Epithelial cell of proximal tubule (primary cell): Measurements from ENCODE around the gene TESMIN. TPM values are rescaled to one million over a fixed set of nuclear protein-coding genes. Genes with fewer than 3 reads are reported as not detected.
A peak's percentile ranks its signal among the peaks of the same experiment; 100 is the strongest.

ENCODE experiments used
- DNase-seq: peaks from one replicate; pipeline ENCODE4 v3.0.0-alpha.2; 2011; ENCODE audit warnings: low read depth
- H3K4me3 ChIP-seq: 2 replicates; pipeline ENCODE4 v1.5.1; 2011; ENCODE audit warnings: low read depth, mild to moderate bottlenecking, low read length
- total RNA-seq: library from RNA; depleted of rRNA; stranded (reverse); fragments of >200 nt; gene quantifications from 2 replicates; pipeline ENCODE4 v1.2.3, GENCODE V29; 2015
- TF ChIP-seq, protein P1 (sequence below): conservative IDR thresholded peaks from 2 replicates; pipeline ENCODE4 v1.5.1; 2012; ENCODE audit warnings: low read depth, mild to moderate bottlenecking, low read length

The TESMIN gene
- total RNA-seq, 1 donor from 2014 or later = 8.2 TPM

DNA sequence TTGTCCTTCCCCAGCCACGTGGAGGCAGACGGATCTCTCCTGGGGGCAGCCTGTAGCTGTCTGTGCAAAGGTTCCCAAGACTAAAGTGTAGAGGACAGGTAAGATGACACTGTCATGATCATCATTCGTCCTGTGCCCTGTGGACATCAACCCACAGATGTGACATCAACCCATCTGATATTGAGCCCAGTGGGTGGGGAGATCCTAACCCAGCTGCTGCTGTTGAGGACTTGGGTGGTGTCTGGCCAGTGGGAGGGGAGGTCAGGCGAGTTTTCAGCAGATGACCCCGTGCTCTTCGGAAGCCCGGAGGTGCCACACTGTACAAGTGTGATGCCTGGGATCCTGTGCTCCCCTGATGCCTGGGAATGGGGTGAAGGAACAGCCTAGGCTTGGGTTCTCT lies 68.2 kb downstream of the TESMIN start:
- TF ChIP-seq, protein P1, sequence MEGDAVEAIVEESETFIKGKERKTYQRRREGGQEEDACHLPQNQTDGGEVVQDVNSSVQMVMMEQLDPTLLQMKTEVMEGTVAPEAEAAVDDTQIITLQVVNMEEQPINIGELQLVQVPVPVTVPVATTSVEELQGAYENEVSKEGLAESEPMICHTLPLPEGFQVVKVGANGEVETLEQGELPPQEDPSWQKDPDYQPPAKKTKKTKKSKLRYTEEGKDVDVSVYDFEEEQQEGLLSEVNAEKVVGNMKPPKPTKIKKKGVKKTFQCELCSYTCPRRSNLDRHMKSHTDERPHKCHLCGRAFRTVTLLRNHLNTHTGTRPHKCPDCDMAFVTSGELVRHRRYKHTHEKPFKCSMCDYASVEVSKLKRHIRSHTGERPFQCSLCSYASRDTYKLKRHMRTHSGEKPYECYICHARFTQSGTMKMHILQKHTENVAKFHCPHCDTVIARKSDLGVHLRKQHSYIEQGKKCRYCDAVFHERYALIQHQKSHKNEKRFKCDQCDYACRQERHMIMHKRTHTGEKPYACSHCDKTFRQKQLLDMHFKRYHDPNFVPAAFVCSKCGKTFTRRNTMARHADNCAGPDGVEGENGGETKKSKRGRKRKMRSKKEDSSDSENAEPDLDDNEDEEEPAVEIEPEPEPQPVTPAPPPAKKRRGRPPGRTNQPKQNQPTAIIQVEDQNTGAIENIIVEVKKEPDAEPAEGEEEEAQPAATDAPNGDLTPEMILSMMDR = no peak
- no peak overlapping the region for H3K4me3 ChIP-seq
- DNase-seq = no peak

GRCh38 chr11:68682531-68682961 lies 68.8 kb downstream of the TESMIN start:
- TF ChIP-seq, protein P1 = no peak
- H3K4me3 ChIP-seq = no peak overlapping the region
- no peak for DNase-seq

- no peak overlapping the region for H3K4me3 ChIP-seq
- TF ChIP-seq, protein P1 = no peak
- no peak for DNase-seq
These were observed 70.6 kb downstream of the TESMIN start for GRCh38 chr11:68680541-68681231.

DNA sequence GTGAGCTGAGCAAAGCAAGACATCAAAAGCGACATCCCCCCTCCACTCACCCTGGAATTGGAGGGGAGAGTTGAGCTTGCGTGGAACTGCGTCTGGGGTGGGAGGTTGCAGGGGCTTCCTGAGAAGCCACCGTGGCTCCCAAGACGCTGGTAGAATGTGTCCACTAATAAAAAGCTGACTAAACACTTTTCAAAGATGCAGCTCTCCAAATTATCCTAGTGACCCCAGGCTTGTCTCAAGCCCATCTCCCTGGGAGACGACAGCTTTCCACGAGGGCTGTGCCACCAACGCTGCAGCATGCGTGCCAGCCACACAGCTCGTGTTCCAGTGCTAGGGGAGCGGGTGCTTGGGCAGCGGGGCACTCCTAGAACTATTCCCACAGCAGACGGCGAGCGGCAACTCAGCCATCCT lies 73.3 kb downstream of the TESMIN start:
- no peak for DNase-seq
- H3K4me3 ChIP-seq = no peak overlapping the region
- TF ChIP-seq, protein P1 = no peak

DNA sequence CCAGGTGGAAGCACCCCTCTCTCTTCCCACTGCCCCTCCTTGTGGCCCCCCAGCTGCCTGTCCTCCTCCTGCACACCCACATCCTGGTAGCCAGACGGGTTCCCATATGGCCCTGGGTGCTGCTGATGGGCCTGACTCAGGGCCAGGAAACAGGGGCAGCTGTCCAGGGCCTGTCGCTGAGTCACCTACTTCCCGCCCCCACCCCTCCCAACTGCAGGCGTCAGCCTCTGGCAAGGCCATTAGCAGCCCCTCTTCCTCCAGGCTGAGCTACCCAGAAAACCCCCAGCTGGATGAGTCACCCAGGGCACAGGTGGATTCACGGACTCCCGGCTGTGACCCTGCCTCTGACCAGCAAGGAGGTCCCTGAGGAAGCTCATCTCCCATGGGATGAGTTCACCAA lies 73.9 kb downstream of the TESMIN start:
- TF ChIP-seq, protein P1 = no peak
- peak; percentile 27 for DNase-seq
- no peak overlapping the region for H3K4me3 ChIP-seq

- DNase-seq = no peak
- no peak overlapping the region for H3K4me3 ChIP-seq
- TF ChIP-seq, protein P1 = no peak
These were observed 76.9 kb downstream of the TESMIN start for GRCh38 chr11:68674461-68674860.

DNA sequence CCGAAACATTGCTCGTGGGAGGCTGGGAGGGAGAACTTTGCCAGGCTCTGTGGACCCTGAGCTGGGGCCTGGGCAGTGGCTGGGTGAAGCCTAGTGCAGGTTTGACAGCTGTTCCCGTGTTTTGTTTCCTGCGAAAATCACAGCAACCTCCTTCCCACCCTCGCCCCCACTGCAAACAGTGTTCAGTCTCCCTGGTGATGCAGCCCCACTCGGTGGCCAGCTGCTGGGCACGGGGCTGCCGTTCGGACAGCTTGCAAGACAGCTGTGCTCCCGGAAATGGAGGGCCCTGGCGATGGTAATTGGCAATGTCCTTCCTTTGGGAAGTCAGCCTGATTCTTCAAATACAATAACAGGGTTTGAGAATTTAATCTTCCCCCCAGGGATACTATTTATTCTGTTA lies 77.3 kb downstream of the TESMIN start:
- no peak overlapping the region for H3K4me3 ChIP-seq
- TF ChIP-seq, protein P1 = no peak
- DNase-seq = no peak
